Measurements from ENCODE around the gene GUK1.

GUK1 gene

DNA sequence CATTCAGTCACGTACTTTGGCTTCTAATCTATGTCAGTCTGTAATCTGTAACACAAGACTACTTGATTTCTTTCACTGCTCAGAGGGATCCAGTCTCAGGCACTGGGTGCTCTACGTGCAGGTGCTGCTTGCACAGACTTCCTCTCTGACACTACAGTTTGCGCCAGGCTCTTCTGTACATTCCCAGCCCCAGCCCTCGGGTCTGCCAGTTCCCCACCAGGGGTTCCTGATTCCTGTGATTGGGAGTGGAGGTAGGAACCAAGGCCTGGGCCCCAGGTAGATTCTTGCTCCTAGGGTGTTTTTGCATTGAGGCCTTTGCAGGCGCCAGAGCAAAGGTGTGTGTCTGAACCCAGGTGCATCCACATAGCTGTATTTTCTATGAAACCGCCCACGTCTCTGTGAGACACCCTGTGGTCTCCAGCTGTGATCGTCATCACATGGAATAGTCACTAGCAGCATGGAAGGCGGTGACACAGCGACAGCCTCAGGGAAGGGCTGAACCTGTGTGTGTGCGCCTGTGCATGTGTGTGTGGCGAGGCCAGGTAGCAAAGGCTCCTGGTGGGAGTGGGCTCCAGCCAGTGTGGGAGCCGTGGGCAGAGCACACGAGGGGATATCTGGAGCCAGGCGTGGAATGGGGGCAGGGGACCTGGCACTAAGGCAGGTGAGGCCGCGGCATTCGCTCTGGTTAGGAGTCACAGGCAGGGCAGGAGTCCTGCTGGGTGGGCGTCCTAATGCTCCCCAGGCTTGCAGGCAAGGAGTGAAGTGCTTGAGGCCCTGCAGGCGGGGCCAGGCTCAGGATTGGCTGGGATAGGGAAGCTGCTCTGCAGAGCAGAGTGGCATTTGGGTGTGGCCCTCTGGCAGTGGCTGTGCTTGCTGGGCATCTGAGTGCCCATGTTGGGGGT is 14.8 kb downstream of the GUK1 start:
- TF ChIP-seq, protein P1, sequence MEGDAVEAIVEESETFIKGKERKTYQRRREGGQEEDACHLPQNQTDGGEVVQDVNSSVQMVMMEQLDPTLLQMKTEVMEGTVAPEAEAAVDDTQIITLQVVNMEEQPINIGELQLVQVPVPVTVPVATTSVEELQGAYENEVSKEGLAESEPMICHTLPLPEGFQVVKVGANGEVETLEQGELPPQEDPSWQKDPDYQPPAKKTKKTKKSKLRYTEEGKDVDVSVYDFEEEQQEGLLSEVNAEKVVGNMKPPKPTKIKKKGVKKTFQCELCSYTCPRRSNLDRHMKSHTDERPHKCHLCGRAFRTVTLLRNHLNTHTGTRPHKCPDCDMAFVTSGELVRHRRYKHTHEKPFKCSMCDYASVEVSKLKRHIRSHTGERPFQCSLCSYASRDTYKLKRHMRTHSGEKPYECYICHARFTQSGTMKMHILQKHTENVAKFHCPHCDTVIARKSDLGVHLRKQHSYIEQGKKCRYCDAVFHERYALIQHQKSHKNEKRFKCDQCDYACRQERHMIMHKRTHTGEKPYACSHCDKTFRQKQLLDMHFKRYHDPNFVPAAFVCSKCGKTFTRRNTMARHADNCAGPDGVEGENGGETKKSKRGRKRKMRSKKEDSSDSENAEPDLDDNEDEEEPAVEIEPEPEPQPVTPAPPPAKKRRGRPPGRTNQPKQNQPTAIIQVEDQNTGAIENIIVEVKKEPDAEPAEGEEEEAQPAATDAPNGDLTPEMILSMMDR (IDR thresholded peaks at IDR 0.05; ENCODE audit: insufficient read depth, low read depth, low read length, missing control alignments): no peak
- DNase-seq (ENCODE audit: low read depth): no peak
- no peak overlapping the region for H3K4me3 ChIP-seq (ENCODE audit: low read depth, low read length)

GRCh38 chr1:228155596-228156514 is 15.8 kb downstream of the GUK1 start:
- no peak for DNase-seq (ENCODE audit: low read depth)
- TF ChIP-seq, protein P1 (IDR thresholded peaks at IDR 0.05; ENCODE audit: insufficient read depth, low read depth, low read length, missing control alignments): no peak
- H3K4me3 ChIP-seq (ENCODE audit: low read depth, low read length): no peak overlapping the region

- TF ChIP-seq, protein P1 (IDR thresholded peaks at IDR 0.05; ENCODE audit: insufficient read depth, low read depth, low read length, missing control alignments): no peak
- H3K4me3 ChIP-seq (ENCODE audit: low read depth, low read length): no peak overlapping the region
- DNase-seq (ENCODE audit: low read depth): no peak
Observed at GRCh38 chr1:228156515-228156881, 16.4 kb downstream of the GUK1 start.

GRCh38 chr1:228156941-228157728 is 17.1 kb downstream of the GUK1 start:
- no peak overlapping the region for H3K4me3 ChIP-seq (ENCODE audit: low read depth, low read length)
- DNase-seq (ENCODE audit: low read depth): no peak
- TF ChIP-seq, protein P1 (IDR thresholded peaks at IDR 0.05; ENCODE audit: insufficient read depth, low read depth, low read length, missing control alignments): no peak

DNA sequence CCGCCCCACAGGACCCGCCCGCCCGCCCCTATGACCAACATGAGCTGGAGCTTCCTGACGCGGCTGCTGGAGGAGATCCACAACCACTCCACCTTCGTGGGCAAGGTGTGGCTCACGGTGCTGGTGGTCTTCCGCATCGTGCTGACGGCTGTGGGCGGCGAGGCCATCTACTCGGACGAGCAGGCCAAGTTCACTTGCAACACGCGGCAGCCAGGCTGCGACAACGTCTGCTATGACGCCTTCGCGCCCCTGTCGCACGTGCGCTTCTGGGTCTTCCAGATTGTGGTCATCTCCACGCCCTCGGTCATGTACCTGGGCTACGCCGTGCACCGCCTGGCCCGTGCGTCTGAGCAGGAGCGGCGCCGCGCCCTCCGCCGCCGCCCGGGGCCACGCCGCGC is 17.6 kb downstream of the GUK1 start:
- DNase-seq (ENCODE audit: low read depth): no peak
- no peak overlapping the region for H3K4me3 ChIP-seq (ENCODE audit: low read depth, low read length)
- TF ChIP-seq, protein P1 (IDR thresholded peaks at IDR 0.05; ENCODE audit: insufficient read depth, low read depth, low read length, missing control alignments): no peak
